Measurements from ENCODE around the gene PMVK. TPM values are rescaled to one million over a fixed set of nuclear protein-coding genes. Genes with fewer than 3 reads are reported as not detected.

The PMVK gene
- total RNA-seq, 1 donor = 11.7 TPM

DNA sequence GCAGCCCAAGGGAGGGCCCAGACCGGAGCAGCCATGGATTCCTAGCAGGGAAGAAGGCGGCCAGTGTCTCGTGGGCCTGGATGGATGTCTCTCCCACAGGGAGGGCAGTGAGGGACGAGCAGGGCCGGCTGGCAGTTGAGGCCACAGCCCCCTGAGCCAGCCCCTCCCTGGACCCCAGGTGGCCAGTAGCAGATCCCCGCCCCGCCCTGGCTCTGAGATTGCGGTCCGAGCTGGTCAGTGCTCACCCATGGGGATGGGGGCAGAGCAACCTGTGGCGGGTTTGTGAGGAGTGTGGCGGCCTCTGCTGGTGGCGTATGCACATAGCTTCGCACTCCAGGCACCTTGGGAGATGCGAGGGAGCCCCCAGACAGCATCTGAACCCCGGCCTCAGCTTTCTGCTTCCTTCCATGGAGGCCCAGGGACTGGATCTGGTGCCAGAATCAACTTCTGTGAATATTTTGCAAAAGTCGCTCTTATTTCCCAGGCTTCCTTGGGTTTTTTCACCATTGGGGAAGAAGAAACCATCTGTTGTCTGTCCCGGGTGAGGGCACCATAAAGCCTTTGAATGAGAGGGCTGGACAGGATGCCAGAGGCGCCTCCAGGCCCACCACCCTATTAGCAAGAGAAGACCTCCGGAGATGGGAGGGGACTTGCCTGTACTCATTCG lies 58.0 kb downstream of the PMVK start:
- TF ChIP-seq, protein P1, sequence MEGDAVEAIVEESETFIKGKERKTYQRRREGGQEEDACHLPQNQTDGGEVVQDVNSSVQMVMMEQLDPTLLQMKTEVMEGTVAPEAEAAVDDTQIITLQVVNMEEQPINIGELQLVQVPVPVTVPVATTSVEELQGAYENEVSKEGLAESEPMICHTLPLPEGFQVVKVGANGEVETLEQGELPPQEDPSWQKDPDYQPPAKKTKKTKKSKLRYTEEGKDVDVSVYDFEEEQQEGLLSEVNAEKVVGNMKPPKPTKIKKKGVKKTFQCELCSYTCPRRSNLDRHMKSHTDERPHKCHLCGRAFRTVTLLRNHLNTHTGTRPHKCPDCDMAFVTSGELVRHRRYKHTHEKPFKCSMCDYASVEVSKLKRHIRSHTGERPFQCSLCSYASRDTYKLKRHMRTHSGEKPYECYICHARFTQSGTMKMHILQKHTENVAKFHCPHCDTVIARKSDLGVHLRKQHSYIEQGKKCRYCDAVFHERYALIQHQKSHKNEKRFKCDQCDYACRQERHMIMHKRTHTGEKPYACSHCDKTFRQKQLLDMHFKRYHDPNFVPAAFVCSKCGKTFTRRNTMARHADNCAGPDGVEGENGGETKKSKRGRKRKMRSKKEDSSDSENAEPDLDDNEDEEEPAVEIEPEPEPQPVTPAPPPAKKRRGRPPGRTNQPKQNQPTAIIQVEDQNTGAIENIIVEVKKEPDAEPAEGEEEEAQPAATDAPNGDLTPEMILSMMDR (IDR thresholded peaks at IDR 0.05; ENCODE audit: insufficient read depth, low read length) = peak; percentile 84
- peak; percentile 71 for DNase-seq (ENCODE audit: low read depth)
- H3K4me3 ChIP-seq (ENCODE audit: low read depth, low read length) = no peak overlapping the region

DNA sequence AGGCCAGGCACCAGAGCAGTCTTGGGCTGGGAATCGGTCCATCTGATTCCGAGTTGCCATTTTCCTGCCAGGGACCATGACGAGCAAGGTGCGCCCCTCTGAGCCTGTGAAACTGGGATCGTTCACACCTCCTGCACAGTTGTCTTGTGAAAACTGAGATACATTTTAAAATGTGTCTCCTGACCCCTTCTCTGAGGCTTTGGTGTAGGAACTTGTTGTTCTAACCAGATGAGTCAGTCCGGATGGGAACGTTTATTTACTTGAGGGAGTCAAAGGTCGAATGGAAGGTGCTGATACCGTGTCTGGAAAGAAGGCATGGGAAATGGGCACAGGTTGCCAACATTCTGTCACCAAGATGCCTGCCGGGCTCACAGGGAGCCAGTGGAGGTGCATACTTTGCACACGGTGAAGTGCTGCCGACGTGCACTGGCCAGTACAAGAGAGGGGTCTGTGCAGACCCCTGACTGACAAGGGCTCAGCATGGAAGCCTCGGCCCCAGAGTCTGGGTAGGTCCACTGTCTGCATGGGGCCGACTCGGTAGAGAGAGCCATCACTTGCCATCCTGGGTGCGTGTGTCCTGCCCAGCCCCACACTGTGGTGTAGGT lies 59.0 kb downstream of the PMVK start:
- no peak for DNase-seq (ENCODE audit: low read depth)
- TF ChIP-seq, protein P1 (IDR thresholded peaks at IDR 0.05; ENCODE audit: insufficient read depth, low read length) = no peak
- H3K4me3 ChIP-seq (ENCODE audit: low read depth, low read length) = no peak overlapping the region

DNA sequence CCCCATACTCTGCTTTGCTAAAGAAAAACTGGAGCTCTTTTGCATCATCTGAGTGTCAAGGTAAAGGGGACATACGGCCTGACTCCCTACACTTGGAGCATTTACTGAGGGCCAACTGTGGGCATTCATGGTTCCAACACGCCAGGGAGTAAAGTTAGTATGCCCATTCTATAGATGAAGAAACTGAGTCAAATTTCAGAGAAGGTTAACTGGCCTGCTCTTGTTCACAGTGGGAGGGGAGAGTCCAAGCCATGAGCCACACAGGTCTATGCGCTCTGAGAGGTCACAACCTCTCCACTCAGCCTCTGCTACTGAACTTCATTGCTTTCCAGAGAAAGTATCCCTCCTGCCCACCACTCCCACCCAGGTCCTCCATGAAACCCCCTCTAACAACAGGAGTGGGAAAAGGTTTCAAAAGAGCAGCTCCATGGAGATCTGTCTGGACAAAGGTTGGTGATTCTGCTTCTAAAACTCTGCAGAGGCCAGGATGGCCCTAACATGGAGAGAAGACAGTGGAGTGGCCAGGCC lies 59.6 kb downstream of the PMVK start:
- TF ChIP-seq, protein P1 (IDR thresholded peaks at IDR 0.05; ENCODE audit: insufficient read depth, low read length) = no peak
- DNase-seq (ENCODE audit: low read depth) = no peak

More for the DNA sequence above, 59.6 kb downstream of the PMVK start:
- H3K4me3 ChIP-seq (ENCODE audit: low read depth, low read length) = no peak overlapping the region

Small RNA genes within 50 kb of the gene (small RNA-seq; reads per million reads assigned to genes)
- not detected for gene MIR4258
- not detected for gene RF00017

Other genes with a start within 250 kb of the PMVK start
- 0.09 and 0.25 TPM in 2 replicates for gene KCNN3, start 66.4 kb downstream of the PMVK start, total RNA-seq (ENCODE audit: low replicate concordance)
- 36.2 and 122 TPM in 2 replicates for gene PBXIP1, start 19.4 kb upstream of the PMVK start, total RNA-seq (ENCODE audit: low replicate concordance)
- gene PYGO2, start 25.1 kb upstream of the PMVK start, total RNA-seq (ENCODE audit: low replicate concordance) = 7.8 and 18.0 TPM in 2 replicates
- gene SHC1, start 34.0 kb upstream of the PMVK start, total RNA-seq (ENCODE audit: low replicate concordance) = 111 and 167 TPM in 2 replicates
- gene CKS1B, start 38.0 kb upstream of the PMVK start, total RNA-seq (ENCODE audit: low replicate concordance) = 24.0 and 80.7 TPM in 2 replicates
- gene FLAD1, start 46.6 kb upstream of the PMVK start, total RNA-seq (ENCODE audit: low replicate concordance) = 5.2 and 17.7 TPM in 2 replicates
- not detected in 2 replicates for gene LENEP, start 56.9 kb upstream of the PMVK start, total RNA-seq (ENCODE audit: low replicate concordance)
- 14.0 and 15.4 TPM in 2 replicates for gene ZBTB7B, start 66.1 kb upstream of the PMVK start, total RNA-seq (ENCODE audit: low replicate concordance)
- gene DCST2, start 97.1 kb upstream of the PMVK start, total RNA-seq (ENCODE audit: low replicate concordance) = 0.09 TPM in 1 of 2 replicates, not detected in the other
- not detected in 2 replicates for gene DCST1, start 97.1 kb upstream of the PMVK start, total RNA-seq (ENCODE audit: low replicate concordance)
- gene ADAM15, start 114.6 kb upstream of the PMVK start, total RNA-seq (ENCODE audit: low replicate concordance) = 39.0 and 69.9 TPM in 2 replicates
- gene EFNA4, start 127.0 kb upstream of the PMVK start, total RNA-seq (ENCODE audit: low replicate concordance) = 2.4 and 5.3 TPM in 2 replicates
- 0.90 TPM in 1 of 2 replicates, not detected in the other for gene EFNA3, start 142.1 kb upstream of the PMVK start, total RNA-seq (ENCODE audit: low replicate concordance)
- gene EFNA1, start 191.2 kb upstream of the PMVK start, total RNA-seq (ENCODE audit: low replicate concordance) = 0.16 and 0.54 TPM in 2 replicates
- gene SLC50A1, start 199.1 kb upstream of the PMVK start, total RNA-seq (ENCODE audit: low replicate concordance) = 25.6 and 39.3 TPM in 2 replicates
- 26.1 and 46.3 TPM in 2 replicates for gene DPM3, start 203.8 kb upstream of the PMVK start, total RNA-seq (ENCODE audit: low replicate concordance)
- 29.8 and 100 TPM in 2 replicates for gene KRTCAP2, start 236.6 kb upstream of the PMVK start, total RNA-seq (ENCODE audit: low replicate concordance)
- 5.2 and 13.2 TPM in 2 replicates for gene TRIM46, start 237.1 kb upstream of the PMVK start, total RNA-seq (ENCODE audit: low replicate concordance)

All from fibroblast of the aortic adventitia (primary cell).